Left colon (tissue), 2 donors: ENCODE measurements around the gene HOPX. TPM values are rescaled to one million over a fixed set of nuclear protein-coding genes. Genes with fewer than 3 reads are reported as not detected.
"Not testable (repeated sequence)": the region's sequence is repeated elsewhere in the genome, so short reads cannot be mapped to it uniquely, and the experiment has no call there.

Experiments used
- ATAC-seq: fragments of 200-7000 bp; cut with Tn5 transposase; one replicate; pipeline ENCODE4 v1.9.1; 2020; ENCODE audit warnings: mild to moderate bottlenecking, moderate library complexity
- DNase-seq, 2 donors: peaks; one replicate each; pipeline ENCODE4 v3.0.0-alpha.2; 2020
- intact Hi-C, 2 donors: fragments of 100-400 bp; cut with DNase I in 1 of 2; cut with micrococcal nuclease in 1 of 2; formaldehyde crosslinking; loops; one replicate each; pipeline versions ENCODE4 v1.11.2 to v1.14.0; 2022; cut with DNase I, micrococcal nuclease
- total RNA-seq, 2 donors: library from RNA; stranded (reverse); fragmentation: NEBNext Ultra II Directional; extraction: Animal tissue kit (Norgen Biotek cat#: 25700); gene quantifications; one replicate each; pipeline ENCODE4 v1.2.1, GENCODE V29; 2021
- donor health status: DM: no; HTN: no; CAD: no.
- donor health status: DM: yes; HTN: yes; CAD: no.

Gene HOPX
- total RNA-seq, 2 donors from 2014 or later: 0.76 to 2.7 TPM

DNA sequence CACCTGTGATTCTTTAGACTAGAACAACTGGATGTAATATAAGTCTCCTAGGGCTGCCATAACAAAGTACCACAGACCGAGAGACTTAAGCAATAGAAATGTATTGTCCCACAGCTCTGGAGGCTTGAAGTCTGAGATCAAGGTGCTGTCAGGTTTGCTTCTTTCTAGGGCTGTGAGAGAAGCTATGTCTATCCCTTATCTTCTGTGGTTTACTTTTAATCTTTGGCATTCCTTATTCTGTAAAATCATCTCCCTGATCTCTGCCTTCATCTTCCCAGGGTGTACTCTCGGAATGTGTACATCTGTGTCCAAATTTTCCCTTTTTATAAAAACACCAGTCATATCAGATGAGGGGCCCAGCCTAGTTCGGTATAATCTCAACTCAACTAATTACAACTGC is 10.3 kb upstream of the HOPX start:
- ATAC-seq: no peak
- intact Hi-C loops: loop anchor here in 1 of 2 donors (10.0 kb wide), 1 partner anchor 103 kb away; no protein-coding TSS in a partner anchor
- DNase-seq: no peak

DNA sequence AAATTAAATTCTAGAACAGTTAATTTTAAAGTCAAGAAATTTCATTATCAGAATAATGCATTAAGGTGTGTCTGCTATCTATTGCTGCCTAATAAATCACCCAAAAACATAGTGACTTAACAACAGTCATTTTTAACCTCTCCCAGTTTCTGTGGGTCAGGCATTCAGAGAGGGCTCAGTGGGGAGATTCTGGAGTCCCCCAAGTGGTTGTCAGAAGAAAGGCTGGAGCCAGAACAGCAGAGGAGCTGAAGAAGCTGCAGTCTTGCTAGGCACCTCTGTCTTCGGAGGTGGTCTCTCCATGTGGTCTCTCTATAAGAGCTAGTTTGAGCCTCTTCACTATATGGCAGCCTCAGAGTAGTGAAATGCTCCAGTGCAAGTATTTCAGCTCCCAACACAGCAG is 9.3 kb upstream of the HOPX start:
- ATAC-seq (no peak), DNase-seq (no peak)
- intact Hi-C loops: loop anchor here in 1 of 2 donors (10.0 kb wide), 1 partner anchor 104 kb away; no protein-coding TSS in a partner anchor

GRCh38 chr4:56689201-56689969 is 8.3 kb upstream of the HOPX start:
- DNase-seq (no peak), ATAC-seq (no peak)
- intact Hi-C loops: no loop called here

DNA sequence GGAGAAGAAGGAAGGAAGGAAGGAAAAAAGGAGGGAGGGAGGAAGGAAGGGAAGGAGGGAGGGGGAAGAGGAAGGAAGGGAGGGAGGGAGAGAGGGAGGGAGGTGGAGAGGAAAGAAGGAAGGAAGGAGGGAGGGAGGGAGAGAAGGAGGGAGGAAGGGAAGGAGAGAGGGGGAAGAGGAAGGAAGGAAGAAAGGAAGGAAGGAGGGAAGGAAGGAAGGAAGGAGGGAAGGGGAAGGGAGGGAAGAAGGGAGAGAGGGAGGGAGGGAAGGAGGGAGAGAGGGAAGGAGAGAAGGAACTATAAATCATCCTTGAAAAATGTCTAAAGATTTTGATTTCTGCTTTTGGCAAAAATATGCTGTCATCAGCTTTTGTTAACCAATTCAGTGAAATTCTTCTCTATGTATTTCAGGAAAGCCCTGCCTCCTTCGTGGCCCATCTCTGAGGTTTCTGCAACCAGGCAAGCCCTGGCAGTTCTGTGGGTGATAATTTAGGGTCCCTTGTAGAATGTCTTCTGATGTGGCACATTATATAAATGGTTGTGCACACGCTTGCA is 7.1 kb upstream of the HOPX start:
- no peak for DNase-seq
- ATAC-seq: no peak
- intact Hi-C loops: no loop called here

DNA sequence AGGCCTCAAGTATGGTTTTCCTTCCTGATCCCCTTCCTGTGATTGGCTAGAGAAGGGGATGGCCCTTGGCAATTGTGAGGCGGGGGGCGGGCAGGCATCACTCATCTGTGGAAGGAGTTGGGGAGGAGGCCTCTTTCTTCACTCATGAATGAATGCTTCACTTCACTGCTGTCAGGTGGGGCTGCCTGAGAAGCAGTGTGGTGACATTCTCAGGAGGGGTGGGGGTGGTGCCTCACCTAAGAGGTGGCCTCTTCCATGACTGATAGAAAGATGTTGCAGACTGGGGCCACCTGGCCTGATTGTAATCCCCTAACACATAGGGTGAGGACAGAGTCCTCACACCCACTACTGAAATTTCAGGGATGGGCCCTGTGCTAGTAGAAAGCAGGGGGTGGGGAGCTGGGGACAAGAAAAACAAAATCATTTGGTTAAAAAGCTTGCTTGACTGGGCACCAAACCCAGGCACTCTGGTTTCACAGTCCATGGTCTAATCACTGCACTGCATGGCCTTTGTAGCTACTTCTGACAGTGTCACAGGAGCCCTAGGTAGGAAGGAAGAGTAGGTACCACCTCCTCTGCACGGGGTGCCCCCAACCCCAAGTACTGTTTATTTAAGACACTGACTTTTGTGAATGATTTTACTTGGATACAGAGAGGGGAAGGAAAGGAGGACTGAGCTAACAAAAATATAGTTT is 5.6 kb upstream of the HOPX start:
- no peak for ATAC-seq
- no peak for DNase-seq
- intact Hi-C loops: no loop called here

- ATAC-seq: no peak
- intact Hi-C loops: no loop called here
Measured at GRCh38 chr4:56684320-56685050, 3.4 kb upstream of the HOPX start.

GRCh38 chr4:56683455-56683854 is 2.4 kb upstream of the HOPX start:
- DNase-seq: no peak
- intact Hi-C loops: no loop called here
- no peak for ATAC-seq

More at GRCh38 chr4:56684320-56685050, 3.4 kb upstream of the HOPX start:
- DNase-seq: no peak

DNA sequence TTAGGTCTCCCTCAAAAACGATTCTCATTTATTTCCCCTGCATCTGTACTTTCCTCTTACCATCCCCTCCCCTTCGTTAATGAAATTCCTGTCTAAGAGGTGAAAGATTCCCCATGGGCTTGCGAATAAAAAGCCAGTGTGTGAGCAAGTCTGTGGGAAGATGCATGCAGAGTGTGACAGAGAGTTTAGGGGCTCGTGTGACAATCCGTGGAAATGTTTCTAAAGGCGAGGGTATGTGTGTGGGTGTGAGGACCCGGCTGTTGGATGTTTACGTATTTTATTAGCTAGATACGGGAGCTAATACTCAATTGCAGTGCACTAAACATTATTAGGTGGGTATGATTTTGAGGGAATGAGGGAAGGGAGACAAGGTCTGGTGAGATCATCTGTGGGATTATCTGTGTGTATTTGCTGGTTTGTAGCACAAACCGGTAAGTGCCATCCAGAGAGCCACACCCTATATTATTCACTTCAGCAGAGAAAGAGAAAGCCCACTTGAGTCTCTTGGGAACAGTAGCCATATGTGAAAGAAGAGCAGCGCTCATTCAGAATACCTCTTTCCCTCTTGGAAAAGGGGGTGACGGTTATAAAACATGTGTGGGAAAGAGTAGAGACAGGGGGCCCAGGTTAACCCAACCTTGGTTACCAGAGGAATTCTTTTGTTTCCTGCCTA is 893 bp upstream of the HOPX start:
- ATAC-seq (no peak), DNase-seq (no peak)
- intact Hi-C loops: no loop called here

- intact Hi-C loops: no loop called here
- ATAC-seq (no peak), DNase-seq (no peak)
Measured at GRCh38 chr4:56680266-56680665, 830 bp downstream of the HOPX start.

DNA sequence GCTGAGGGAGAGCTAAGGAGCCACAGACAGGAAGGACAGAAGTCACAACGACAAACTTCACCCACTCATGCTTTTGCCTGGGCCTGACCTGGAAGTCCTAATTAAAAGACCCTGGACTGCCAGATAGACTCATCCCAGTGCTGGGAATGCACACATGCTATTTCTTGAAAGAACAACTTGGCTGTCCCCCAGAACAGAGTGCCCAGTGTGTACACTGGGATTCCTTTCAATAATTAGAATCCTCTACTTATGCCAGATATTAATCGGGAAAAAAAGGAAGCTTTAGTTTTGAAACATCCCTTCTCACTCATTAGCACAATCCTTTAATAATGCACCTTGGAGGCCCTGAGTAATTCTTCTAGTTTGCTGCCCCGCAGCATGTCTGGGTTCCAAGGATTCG is 3.4 kb downstream of the HOPX start:
- DNase-seq (no peak), ATAC-seq (no peak)
- intact Hi-C loops: no loop called here

DNA sequence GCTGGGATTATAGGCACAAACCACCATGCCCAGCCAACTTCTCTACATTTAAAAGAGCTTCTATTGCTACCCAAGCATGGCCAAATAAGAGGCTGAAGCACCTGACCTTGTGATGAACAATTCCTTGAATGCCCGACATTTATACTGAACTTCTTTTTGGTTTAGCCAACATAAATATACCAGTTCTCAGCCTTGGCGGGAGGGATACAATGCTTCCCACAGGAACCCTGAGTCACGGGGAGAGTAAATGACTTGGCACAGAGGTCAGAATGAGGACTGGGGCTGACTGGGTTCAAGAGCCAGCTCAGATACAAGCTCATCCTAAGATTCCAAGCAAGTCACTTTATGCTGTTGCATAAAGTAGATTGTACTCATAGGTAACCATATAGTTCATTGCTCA is 6.1 kb downstream of the HOPX start:
- ATAC-seq (no peak), DNase-seq (no peak)
- intact Hi-C loops: no loop called here

DNA sequence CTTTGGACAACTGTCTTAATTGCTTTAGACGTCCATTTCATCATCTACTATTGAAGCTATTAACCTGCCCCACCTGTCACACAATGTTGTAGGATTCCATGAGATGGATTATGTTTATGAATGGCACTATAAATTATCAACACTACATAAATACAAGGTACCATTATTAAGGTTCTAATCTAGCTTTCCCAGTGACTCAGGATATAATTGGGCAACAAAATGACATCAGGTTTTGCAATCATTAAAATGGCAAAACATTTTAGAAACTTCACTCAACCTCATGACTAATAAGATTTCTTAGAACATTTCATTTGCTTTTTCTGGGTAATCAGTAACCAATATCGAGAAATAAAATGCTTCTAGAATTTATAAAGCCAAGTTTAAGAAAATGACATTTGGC is 9.2 kb downstream of the HOPX start:
- intact Hi-C loops: no loop called here
- DNase-seq (no peak), ATAC-seq (no peak)

DNA sequence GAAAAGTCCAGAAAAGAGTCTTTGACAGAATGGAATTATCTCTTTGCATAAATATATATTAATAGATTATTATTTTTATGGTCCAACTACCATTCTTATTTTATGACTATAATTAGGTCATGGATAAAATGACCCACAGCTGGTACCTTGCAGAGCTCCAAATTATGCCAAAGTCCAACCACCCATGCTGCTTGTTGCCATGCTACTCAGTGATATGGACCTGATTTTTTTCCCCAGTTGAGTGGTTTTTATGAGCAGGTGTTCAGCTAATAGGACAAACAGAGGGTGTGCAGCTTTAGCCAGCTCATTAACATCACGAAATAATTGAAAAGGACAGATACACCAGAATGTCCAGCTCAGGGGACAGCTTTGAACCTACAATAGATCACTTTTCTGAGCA is 9.7 kb downstream of the HOPX start:
- ATAC-seq (no peak), DNase-seq (no peak)
- intact Hi-C loops: no loop called here

GRCh38 chr4:56668267-56668666 is 12.8 kb downstream of the HOPX start:
- no peak for DNase-seq
- intact Hi-C loops: no loop called here
- peak; percentile 74 for ATAC-seq

DNA sequence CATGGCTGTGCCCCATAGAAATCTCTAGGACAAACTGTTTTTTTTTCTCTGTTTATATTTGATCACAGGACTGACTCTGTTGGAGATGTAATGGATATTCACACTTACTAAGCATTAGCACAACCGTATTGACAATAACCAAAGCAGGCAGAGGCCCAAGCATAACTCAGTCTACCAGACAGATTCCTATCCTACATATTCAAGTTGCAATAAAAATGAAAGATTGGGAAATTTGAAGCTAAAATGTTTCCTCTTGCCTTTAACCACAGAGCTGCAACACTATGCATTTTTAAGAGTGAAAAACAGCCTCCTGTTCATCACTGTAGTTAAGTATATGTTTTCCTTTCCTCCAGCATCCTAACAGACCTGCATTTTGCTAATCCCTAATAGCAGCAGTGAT is 13.7 kb downstream of the HOPX start:
- ATAC-seq, DNase-seq, intact Hi-C loops: not testable (repeated sequence)

DNA sequence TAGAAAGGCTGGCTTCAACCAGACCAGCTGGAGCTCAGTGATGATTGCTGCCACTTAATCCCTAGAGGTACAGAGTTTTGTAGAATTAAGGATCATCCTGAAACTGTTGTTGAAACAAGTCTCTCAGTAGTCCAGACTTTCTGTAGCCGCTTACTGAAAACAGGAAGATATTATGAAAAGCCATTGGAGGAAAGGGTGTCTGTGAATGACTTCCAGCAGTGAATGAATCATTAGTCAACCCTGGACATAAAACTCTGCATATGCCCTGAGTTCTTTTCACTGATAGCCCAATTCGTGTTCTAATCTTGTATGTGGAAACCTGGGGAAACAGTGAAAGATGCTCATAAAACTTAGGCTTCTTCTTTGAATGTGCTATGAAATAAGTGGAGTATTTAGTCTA is 14.8 kb downstream of the HOPX start:
- ATAC-seq (no peak), DNase-seq (no peak)
- intact Hi-C loops: no loop called here

DNA sequence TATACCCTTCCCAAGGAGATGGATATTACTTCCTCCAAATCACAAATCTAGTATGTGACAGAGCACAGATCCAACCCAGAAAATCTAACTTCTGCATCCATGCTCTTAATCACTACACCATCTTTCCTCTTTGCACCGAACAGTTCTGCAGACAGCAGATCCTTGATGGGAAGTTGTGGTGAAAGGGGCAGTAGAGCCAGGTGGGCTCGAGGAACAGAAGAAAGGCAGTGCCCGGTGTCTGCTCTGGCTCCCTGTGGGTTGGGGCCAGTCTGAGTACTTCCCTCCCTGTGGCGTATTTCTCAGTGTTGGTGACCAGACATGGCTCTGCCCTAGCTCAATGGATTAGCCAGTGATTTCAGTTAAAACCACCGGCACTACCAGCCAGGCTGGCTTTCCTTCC is 15.3 kb downstream of the HOPX start:
- ATAC-seq (no peak), DNase-seq (no peak)
- intact Hi-C loops: no loop called here

- no peak for ATAC-seq
- no peak for DNase-seq
- intact Hi-C loops: no loop called here
Measured at GRCh38 chr4:56662782-56663468, 18.2 kb downstream of the HOPX start.
